IMR-90 (cell line): ENCODE measurements around the gene KATNBL1.

Source experiments
- CEBPB ChIP-seq: IDR thresholded peaks from 2 replicates; pipeline ENCODE4 v1.6.1; 2012; ENCODE audit warnings: low read depth, low read length, improper control_type of control experiment
- FOS ChIP-seq: fragments of 150-350 bp; IDR thresholded peaks from 2 replicates; pipeline ENCODE4 v1.6.1; 2016; ENCODE audit warnings: low read depth, low read length
- POLR2A ChIP-seq: IDR thresholded peaks from 2 replicates; pipeline ENCODE4 v1.6.1; 2012; ENCODE audit warnings: mild to moderate bottlenecking, low read depth, low read length
- RFX5 ChIP-seq: IDR thresholded peaks from 2 replicates; pipeline ENCODE4 v1.8.0; 2012; ENCODE audit warnings: low read depth, mild to moderate bottlenecking, low read length, moderate library complexity
- TF ChIP-seq, protein P1 (sequence below): conservative IDR thresholded peaks from 2 replicates; pipeline ENCODE4 v1.5.1; 2012; ENCODE audit warnings: mild to moderate bottlenecking, low read depth, low read length, improper control_type of control experiment
- TF ChIP-seq, protein P2 (sequence below): fragments of 150-350 bp; IDR thresholded peaks from 2 replicates; pipeline ENCODE4 v1.6.1; 2017; ENCODE audit warnings: mild to moderate bottlenecking, antibody characterized with exemption, low read length, low read depth
- TF ChIP-seq, protein P3 (sequence below): fragments of 150-350 bp; IDR thresholded peaks from 2 replicates; pipeline ENCODE4 v1.6.1; 2016; ENCODE audit warnings: low read depth, mild to moderate bottlenecking, low read length, moderate library complexity, borderline replicate concordance

DNA sequence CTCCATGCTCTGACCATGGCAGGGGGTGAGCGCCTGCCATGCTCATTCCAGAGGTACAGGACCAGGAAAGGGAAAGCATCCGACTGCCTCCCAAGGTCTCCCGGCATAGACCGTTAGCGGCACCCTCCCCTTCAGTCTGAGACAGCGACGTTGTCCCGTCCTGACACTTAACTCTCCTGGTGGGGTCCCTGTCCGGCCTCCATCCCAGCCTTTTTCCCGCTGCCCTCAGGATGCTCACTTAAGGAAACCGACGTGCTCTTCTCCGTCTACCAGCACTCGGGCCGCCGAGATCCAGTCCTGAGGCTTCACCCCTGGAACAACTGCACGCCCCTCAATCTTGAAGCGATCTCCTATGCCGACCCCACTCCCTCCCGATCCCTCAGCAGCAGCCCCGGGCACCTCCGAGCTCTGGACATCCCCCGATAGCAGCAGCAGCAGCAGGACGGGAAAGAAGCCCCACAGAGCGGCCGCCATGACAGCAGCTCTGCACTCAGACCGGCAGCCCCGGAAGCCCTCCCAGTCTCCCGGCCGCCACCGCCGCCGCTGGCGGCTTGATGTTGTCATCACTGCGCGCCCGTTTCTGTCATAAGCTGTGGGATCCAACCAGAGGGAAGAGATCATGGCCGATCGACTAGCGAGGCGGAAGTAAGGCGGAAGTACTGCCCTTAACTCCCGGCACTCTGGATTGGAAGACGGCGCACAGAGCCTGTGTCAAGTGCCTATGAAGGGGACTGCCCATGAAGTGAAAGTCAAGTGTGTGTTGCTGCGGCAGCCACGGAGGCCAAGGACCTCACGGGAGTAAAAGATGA, 108.3 kb downstream of the KATNBL1 start, which contains the start of the genes EMC7 and PGBD4:
- TF ChIP-seq, protein P1, sequence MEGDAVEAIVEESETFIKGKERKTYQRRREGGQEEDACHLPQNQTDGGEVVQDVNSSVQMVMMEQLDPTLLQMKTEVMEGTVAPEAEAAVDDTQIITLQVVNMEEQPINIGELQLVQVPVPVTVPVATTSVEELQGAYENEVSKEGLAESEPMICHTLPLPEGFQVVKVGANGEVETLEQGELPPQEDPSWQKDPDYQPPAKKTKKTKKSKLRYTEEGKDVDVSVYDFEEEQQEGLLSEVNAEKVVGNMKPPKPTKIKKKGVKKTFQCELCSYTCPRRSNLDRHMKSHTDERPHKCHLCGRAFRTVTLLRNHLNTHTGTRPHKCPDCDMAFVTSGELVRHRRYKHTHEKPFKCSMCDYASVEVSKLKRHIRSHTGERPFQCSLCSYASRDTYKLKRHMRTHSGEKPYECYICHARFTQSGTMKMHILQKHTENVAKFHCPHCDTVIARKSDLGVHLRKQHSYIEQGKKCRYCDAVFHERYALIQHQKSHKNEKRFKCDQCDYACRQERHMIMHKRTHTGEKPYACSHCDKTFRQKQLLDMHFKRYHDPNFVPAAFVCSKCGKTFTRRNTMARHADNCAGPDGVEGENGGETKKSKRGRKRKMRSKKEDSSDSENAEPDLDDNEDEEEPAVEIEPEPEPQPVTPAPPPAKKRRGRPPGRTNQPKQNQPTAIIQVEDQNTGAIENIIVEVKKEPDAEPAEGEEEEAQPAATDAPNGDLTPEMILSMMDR, result no peak
- TF ChIP-seq FOS (no peak), RFX5 (no peak), POLR2A (peak; percentile 93), CEBPB (peak; percentile 35; the same call in 1 of the 2 replicates)
- TF ChIP-seq, protein P2, sequence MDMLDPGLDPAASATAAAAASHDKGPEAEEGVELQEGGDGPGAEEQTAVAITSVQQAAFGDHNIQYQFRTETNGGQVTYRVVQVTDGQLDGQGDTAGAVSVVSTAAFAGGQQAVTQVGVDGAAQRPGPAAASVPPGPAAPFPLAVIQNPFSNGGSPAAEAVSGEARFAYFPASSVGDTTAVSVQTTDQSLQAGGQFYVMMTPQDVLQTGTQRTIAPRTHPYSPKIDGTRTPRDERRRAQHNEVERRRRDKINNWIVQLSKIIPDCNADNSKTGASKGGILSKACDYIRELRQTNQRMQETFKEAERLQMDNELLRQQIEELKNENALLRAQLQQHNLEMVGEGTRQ, result peak; percentile 29; the same call in 1 of the 2 replicates
- TF ChIP-seq, protein P3, sequence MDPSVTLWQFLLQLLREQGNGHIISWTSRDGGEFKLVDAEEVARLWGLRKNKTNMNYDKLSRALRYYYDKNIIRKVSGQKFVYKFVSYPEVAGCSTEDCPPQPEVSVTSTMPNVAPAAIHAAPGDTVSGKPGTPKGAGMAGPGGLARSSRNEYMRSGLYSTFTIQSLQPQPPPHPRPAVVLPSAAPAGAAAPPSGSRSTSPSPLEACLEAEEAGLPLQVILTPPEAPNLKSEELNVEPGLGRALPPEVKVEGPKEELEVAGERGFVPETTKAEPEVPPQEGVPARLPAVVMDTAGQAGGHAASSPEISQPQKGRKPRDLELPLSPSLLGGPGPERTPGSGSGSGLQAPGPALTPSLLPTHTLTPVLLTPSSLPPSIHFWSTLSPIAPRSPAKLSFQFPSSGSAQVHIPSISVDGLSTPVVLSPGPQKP, result 0 out of 2 replicates have a peak, but pooled peaks have one; percentile 61
